Activated CD8-positive, alpha-beta memory T cell treated with anti-CD3 and anti-CD28 coated beads, Interleukin-2, amount 50 U/mL, for 1 hour (primary cell): ENCODE data around the gene CPOX.
"Not testable (repeated sequence)": the region's sequence is repeated elsewhere in the genome, so short reads cannot be mapped to it uniquely, and the experiment has no call there.

Experiments used
- DNase-seq: peaks from one replicate; pipeline ENCODE4 v3.0.0-alpha.2; 2020; ENCODE audit errors: extremely low read depth

CPOX gene

GRCh38 chr3:98563661-98564281 is 29.6 kb downstream of the CPOX start:
- no peak for DNase-seq

- no peak for DNase-seq
Observed at GRCh38 chr3:98561727-98562521, 31.5 kb downstream of the CPOX start.

- no peak for DNase-seq
Observed at GRCh38 chr3:98560911-98561310, 32.5 kb downstream of the CPOX start.

DNA sequence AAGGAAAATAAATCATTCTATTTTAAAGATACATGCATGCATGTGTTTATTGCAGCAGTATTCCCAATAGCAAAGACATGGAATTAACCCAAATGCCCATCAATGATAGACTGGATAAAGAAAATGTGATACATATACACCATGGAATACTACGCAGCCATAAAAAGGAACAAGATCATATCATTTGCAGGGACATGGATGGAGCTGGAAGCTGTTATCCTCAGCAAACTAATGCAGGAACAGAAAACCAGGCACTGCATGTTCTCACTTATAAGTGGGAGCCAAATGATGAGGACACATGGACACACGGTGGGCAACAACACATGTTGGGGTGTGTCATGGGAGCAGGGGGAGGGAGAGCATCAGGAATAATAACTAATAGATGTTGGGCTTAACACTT is 33.6 kb downstream of the CPOX start:
- DNase-seq = not testable (repeated sequence)

GRCh38 chr3:98558100-98558827 is 35.1 kb downstream of the CPOX start:
- no peak for DNase-seq

DNA sequence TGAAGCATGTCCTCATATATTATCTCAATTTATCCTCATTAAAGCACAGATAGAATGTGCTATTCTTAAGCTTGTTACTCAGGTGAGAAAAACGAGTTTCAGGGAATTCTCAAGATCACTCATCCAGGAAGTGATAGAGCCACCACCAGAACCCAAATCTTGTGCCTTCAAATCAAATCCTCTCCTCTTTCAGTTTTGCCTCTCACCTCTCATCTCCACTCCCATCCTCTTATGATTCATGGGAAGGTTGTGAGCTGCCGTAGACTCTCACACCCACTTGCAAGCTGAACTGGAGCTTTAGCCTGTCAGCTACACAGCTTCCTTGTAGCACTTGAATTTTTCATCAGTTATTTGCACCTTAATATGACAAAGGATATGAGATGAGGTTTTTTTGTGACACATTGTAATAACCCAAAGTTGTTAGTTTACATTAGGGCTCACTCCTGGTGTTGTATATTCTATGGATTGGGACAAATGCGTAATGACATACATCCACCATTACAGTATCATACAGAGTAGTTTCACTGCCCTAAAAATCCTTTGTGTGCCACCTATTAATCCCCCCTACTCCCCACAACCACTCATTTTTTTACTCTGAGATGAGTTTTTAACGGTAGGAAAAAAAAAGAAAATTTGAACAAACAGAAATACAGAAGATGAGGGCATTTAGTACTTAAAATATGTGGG is 35.9 kb downstream of the CPOX start:
- DNase-seq = no peak

GRCh38 chr3:98556164-98557130 is 37.0 kb downstream of the CPOX start:
- DNase-seq = no peak

DNA sequence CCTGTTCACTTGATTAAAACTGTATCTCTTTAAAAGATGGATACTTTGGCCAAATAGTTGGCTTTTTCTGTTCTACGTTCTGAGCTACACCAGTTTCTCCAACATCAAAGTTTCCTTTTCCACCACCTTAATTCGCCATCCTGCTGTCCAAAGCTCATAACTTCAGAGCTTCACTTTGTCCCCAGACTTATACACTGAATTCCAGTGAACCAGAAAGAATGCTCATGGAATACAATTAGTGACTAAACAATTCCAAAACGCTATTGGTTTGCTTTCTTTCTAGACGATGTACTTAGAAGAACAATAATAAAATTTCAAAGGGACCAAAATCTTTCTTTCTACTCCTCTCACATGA is 38.4 kb downstream of the CPOX start:
- DNase-seq = no peak

DNA sequence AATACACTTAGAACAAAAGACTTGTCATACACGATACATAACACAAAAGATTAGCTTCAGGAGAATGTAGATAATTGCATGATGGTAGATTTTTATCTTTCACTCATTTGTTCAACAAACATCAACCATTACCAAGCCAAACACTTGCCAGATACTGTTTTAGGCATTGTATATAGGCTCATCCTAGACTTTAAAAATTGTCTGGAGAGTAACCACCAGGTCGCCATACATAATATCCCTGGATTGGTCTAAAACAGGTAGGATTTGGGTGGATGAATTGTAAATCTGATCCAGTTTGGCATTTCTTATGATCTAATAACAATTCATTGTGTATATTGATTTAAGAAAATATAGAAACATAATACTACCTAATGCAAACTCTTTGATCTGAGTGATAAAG is 38.8 kb downstream of the CPOX start:
- DNase-seq = no peak

GRCh38 chr3:98553753-98554152 is 39.7 kb downstream of the CPOX start:
- no peak for DNase-seq

DNA sequence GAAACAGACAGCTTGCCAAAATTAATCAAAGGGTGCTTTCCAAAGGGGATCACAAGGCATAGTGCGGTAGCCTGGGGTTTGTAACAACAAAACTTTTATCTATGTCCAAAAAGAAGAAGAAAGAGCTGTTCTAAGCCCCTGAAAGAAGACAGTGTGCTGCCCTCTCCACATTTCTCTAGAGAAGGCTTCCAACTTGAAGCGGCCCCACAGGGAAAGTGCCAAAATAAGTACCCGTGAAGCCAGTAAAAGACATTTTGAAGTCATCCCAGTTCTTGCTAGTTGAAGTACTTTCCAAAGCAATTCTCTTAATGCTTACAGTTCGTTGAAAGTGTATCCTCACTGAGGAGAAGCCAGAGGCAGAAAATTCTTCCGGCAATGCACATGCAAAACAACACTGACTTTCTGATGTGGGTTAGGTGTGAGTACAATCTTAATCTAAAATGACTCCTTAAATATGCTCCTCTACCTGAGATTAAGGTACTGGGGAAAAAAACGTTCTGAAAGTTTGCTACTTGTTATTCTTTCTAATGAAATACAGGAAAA is 40.3 kb downstream of the CPOX start:
- no peak for DNase-seq

DNA sequence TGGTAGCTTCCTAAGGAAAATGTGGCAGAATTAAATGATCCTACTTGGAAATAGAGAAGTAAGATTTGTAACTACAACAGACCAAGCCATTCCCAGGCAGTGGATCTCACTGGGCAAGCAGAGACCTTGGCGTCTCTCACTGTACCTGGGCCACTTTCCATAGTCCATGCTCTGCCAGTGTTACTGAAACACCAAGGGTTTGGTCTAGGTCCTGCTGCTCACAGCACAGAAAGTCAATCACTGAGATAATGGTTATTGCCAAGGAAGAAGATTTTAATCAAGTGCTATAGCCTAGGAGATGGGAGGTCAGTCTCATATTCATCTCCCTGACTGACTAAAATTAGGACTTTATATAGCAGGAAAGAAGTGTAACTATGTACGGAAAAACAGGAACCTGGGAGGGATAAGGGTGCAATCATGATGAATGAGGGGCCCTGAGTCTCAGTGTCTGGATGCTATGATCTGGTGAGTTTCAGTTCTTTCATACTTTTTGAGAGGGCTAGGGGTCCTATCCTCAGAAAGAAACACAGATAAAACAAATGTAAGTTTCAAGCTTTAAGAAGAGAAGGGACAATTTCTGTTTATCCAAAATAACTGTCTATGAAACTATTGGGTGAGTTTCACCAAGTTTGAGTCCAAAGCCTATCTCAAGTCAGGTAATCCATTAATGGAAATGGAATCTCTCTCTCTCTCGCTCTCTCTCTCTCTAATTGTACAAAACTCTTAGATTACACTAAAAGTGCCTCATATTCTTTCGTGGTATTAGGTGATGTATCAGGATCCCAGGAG is 41.0 kb downstream of the CPOX start:
- no peak for DNase-seq

DNA sequence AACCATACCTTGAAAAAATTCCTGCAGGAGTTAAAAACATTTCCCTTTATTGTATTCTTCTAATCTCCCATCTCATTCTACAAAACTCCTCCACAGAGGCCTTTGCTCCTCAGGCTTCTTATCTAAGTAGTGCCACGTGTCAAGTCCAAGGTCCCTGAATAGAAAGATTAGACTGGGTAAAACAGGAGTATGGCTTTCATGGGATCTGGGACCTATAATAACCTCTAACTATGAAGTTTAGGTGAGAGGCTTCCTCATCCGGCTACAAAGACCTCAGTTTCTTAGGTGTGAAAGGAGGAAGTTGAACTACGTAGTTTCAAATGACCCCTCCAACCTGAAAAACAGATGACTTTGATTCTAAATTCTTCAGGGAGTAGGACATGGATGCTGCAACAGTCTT is 41.7 kb downstream of the CPOX start:
- DNase-seq = no peak

DNA sequence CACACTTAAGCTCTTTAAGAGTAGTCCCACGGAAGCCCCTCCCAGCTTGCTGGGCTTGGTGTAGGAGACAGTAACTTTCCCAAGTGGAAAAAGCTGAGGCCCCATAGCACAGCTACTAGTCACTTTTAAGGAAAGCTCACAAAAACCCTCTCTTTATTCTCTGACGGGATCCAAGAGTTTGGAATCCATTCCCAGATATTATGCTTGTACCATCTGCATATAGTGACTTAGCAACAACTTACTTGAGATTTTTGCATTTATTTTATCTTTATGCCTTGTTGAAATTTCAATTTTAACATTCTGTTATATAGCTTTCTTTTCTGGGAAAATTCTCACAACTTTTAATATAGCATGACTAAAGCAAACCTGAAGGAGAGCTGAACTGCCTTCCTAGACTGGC is 42.2 kb downstream of the CPOX start:
- DNase-seq = no peak

- no peak for DNase-seq
Observed at GRCh38 chr3:98550833-98551232, 42.6 kb downstream of the CPOX start.

DNA sequence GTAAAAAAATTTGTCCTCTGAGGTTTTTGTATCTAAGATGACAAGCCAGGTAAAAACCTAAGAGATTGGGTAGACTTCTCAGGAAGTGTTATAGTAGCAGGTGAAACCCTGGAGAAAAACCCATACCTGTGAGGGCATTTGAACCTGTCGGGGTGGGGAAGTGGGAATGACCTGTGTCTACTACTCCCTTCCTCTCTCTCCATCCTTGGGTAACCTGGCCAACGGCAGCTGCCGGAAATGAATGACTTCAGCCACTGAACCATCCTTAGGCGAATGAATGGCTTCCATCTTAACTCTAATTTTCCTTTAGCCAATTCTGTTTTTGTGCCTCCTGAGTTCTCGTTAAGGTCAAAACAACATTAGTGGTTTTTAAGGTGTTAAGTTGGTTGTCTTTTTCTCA is 44.9 kb downstream of the CPOX start:
- no peak for DNase-seq

DNA sequence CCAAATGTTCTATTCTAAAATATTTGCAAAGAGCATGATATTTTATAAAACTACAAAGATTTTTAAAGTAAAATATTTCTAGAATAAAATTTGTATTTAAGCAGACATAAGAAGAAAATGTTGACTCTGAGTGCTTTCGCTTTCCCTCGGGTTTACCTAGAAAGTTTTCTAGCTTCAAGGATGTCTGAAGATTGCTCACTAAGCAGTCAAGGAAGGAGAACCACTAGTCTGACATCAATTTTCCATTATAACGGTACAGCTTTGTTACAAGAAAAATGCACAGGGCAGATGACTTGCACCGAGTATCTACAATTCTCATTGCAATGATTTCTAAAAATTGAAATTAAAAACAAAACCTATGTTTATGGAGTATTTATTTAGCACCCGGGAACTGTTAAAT is 47.5 kb downstream of the CPOX start:
- no peak for DNase-seq

DNA sequence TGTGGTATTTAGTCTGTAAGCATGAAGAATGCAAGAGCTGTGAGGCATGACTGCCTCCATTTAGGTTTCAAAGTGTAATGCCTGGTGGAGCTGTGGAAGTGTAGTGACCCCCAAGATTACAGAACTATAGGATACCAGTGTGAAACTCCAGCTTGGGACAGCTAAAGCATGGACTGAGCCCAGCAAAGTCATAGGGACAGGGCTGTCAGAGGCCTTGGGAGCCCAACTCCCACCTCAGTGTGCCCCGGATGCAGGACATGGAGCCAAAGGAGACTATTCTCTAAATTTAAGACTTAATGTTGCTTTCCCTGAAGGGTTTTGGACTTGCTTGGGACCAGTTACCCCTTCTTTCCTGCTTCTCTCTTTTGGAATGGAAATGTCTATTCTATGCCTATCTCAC is 50.8 kb downstream of the CPOX start:
- DNase-seq = no peak

GRCh38 chr3:98541695-98542094 is 51.7 kb downstream of the CPOX start:
- no peak for DNase-seq

GRCh38 chr3:98540346-98540745 is 53.1 kb downstream of the CPOX start:
- no peak for DNase-seq
